GM19324 (cell line): ENCODE data around the gene BRD4.

Experiments used
- ATAC-seq: cut with Tn5 transposase; IDR thresholded peaks from one replicate; pipeline ENCODE4 v1.9.1; 2021; ENCODE audit warnings: mild to moderate bottlenecking, moderate library complexity; ENCODE audit not compliant: unreplicated experiment, low FRiP score

The BRD4 gene

DNA sequence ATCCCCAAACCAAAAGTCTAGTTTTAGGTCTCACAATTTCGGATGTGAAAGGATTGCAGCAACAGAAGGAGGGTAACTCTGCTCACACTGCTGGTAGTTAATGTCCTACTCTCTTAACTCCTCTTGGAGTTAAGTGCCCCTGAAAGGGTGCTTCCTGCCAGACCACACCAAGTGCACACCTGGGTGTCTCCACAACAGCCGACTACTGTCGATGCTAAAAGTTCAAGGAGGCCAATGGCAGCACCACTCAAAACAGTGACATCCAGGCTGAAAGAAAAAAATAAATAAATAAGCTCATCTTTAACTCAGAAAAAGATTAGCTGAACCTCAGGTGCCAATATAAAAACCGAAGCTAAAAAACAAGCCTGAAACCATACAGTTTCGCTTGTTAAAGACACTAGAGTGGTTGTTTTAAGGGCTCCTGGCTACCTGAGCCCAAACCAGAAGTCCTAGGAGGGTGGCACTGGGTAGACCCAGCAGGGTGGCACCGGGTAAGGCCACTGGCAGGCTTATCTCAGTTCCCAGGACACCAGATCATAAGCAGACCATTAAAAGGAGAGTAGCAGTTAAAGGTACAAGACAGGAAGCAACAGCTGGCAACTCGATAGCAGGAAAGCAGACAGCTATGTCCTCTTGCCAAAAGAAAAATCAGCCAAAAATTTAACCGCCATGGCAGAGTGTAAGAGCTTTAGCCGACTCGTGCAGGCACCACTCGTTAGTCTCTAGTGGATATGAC, 39.3 kb downstream of the BRD4 start:
- peak; percentile 37 for ATAC-seq

- no peak for ATAC-seq
Measured at GRCh38 chr19:15292140-15292539, 40.2 kb downstream of the BRD4 start.

DNA sequence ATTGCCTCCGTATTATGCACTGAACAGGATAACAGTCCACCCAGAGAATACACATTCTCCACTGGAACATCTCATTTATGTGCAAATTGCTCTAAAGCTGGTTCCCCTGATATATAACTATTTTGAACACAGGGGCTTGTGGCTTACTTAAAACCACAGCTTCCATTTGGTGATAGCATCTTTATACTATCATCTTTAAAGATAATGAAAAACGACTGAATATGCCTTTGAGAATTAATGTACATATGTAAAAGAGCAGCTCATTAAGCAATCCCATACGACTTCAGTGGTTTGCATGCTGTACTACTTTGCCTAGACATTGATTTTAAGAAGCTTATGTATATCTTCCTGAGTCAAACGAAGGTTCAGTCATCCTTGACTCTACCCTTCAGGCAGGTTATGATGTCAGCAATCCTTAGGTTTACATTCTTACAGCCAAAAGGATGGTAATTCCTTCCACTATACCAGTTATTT, 40.8 kb downstream of the BRD4 start:
- ATAC-seq, result no peak

DNA sequence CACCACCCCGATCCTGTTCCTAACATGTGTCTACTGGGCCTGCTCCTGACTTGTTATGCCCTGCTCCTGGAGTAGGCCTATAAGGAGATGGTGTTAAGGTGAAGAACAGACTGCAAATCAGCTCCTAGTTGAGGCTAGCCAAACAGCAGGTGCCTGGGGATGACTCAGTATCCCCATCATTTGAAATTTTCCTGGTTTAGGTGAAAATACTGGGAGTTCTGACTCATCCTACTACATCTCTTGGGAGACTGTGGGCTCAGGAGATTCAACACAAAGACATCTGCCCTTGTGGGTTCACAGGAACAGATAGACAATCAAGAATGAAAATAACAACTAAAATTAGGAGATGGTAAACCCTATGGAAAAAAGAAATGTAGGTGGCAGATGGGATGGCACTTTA, 41.2 kb downstream of the BRD4 start:
- ATAC-seq, result no peak

- no peak for ATAC-seq
Measured at GRCh38 chr19:15290166-15290565, 42.2 kb downstream of the BRD4 start.

DNA sequence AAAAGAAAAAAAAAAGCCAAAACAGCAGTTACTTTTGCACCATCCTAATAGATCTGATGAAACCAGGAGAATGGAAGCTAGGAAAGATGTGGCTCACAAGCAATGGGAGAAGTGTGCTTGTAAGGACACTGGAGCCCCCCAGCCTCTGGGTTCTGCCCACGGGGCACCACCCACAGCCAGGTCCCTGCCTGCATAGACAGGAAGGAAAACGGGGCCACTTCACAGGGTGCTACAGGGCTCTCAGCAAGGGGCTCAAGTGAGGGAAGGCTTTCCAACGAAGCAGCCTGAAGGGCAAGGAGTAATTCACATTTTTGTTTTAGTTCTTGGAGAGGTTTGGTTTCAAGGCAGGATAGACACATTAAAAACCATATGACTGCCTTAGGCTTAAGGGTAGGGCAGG, 42.7 kb downstream of the BRD4 start:
- ATAC-seq, result no peak

DNA sequence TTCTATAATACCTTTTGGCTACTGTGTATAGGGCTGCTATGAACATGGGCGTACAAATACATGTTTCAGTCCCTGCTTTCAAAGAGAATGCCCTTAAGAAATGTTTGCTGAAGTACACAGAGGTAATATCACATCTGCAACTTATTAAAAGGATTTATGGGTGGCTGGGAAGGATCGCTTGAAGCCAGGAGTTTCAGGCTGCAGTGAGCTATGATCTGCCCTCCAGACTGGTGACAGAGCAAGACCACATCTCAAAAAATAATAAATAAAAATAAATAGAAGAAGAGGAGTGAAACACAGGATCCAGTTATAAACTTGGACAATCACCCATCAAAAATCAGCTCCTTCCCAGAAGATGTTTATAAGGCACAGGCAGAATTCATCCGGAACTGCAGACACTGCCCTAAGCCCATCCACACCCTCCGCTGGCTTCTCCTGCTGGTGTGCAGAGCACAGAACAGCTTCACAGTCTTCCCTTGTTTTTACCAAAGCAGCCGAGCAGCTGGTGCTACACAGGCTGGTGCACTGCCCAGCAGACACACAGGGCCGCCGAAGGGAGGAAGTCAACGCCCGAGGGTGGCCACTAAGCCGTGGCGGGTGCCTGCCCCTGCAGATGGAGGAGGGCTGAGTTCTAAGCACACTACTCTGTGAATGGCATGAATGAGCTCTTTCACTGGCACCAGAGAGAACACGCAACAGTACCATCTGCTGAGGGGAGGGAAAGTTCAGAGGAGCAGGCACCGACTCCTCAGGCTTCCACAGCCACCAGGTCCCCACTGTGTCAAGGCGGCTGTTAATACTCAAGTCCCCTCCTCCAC, 44.0 kb downstream of the BRD4 start:
- no peak for ATAC-seq

- ATAC-seq, result no peak
Measured at GRCh38 chr19:15287496-15287895, 44.8 kb downstream of the BRD4 start.

GRCh38 chr19:15286688-15287365, 45.5 kb downstream of the BRD4 start:
- no peak for ATAC-seq

GRCh38 chr19:15285896-15286591, 46.3 kb downstream of the BRD4 start:
- ATAC-seq, result no peak

- no peak for ATAC-seq
Measured at GRCh38 chr19:15284896-15285295, 47.4 kb downstream of the BRD4 start.

DNA sequence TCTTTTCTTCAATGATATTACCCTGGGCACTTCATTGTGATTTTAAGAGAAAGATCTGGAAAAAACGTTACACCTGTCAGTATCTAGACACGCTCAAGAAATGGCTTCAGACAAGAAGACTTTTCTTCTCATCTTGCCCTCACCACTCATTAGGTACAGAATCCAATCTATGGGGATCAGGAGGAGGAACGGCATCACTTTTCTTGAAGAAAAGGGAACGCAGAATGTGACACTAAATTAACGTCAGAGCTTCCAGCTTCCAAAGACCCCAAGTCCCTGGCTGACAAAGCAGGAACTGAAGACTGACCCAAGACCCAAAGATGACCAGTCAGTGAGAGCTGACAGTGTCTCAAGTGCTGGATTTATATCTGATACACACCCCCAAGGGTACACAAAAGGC, 48.2 kb downstream of the BRD4 start:
- ATAC-seq, result no peak

DNA sequence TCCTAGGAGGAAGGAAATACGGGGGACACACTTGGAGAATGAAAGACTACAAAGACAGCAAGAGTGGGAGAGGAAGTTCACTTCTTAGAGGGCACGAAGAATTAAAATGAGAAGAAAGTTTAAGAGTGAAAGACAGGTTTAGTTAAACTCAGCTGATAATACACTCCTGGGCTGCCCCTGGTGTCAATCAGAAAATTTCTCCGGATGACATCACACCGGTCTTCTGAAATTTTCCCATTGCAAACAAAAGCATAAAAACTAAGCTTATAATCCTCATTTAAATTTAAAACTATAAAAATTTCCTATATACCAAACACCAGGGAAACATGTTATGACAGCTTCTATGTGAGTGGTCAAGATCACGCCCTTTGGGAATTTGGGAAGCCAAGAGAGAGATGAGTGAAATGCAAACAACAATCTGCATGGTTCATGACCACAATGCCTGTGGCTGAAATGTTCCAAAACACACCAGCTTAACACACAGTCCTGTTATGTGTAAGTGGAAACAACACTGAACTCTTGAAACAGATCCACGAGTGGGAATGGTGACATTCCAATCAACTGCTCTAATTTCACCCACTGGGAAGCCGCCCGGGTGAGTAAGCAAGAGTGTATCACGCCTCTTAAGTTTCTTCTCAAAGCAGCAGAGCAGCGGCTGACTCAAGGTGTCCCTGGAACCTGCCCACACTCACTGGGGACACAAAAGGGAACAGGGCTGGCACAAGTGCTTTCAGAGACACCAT, 49.0 kb downstream of the BRD4 start:
- ATAC-seq, result no peak

DNA sequence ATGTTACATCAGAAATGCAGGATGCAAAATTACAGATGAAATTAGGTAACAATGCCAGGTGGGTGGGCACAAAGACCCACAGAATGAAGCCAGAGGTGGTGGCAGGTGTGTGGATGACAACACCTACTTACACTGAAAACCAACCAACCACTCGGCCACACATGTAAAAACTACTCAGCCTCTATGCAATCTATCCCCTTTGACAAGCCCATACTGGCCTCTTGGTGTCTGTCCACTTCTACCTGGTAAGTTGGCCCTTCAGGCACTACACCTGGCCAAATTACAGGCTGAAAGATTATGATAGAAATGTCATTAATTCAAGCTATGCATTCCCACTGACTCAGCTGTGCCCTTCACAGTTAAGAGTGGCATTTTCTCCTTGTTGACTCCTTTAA, 50.0 kb downstream of the BRD4 start:
- ATAC-seq, result no peak

DNA sequence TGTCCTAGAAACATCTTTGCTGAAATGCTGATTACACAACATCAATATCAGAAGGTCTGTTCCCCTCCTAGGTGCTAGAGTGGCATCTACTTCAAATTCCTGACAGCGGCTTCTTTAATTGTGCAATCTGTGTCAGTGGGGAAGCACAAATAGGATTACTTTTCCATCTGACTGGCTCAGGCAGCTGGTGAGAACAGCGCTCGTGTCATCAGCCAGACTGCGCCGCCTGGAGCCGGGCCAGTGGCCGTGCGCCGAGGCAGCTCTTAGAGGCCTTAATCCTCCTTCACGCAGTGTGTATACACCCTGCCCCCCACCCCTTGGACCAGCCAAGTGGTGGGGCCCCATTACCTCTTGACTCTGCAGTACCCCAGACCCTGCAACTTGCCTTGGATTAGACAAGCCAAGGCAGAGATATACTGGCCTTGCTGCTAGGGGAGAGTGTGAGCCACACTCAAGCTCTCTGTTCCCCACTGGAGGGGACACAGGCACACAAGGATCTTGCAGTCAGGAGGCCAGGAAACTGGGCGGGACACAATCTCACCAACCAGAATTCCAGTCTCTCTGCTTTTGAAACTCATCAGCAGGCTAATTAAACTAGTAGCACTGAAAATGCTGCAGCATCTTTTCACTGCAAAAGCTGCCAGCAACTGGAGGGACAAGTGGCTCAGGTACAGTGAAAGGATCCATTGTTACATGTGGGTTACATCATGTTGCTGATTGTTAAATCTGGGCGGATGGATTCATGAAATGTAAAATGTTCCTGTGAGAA, 51.2 kb downstream of the BRD4 start:
- ATAC-seq, result no peak

DNA sequence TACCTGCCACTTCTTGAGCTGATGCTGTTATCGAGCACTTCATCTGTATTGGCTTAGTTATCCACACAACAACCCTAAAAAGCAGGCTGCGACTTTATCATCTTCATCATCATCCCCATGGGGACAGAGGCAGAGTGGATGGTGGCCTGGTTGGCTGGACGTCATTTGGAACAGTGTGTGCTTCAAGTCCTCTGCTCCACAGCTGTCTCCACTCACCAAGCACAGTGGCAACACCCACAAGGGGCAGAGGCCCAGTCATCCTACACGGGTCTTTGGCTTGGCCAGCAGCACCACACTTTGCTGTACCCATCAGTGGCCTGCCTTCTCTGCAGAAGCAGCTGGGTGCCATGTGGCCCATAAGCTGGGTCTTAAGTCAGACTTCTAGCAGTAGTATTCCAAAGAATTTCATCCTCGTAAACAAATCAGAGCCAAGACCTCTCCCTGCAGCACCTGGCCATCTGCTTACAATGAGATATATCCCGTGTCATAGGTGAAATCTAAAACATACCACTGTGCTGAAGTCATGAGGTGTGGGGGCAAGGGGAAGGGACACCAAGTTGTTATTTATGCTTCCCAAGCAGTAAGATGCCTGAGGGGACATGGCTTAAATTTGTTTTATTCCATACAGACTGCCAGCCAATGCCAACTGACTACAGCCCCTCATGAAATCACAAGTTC, 52.2 kb downstream of the BRD4 start:
- no peak for ATAC-seq

DNA sequence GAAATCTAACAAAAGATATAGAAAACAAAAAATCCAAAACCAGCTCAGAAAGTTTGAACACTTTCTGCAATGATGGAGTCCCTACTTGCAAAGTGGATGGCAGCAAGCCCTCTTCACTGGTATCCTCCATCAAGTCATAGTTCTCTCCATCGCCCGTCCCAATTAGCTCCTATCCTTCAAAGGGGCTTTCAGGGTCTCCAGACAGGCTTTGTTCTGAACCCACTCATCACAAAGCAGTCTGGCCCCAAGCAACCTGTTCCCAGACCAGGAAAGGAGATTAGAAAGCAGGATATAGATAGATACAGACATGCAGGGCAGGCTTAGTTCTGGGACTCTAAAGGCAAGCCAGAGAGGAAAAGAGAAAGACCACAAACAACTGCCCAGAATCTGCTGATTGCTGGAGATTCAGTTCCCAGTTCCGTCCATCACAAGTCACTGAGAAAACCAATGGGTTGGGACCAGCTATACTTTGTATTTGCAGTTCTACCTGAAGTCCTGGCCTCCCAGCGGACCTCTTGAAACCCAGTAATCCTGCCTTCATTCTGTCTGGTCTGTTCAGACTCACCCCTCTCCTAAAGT, 52.9 kb downstream of the BRD4 start:
- no peak for ATAC-seq

DNA sequence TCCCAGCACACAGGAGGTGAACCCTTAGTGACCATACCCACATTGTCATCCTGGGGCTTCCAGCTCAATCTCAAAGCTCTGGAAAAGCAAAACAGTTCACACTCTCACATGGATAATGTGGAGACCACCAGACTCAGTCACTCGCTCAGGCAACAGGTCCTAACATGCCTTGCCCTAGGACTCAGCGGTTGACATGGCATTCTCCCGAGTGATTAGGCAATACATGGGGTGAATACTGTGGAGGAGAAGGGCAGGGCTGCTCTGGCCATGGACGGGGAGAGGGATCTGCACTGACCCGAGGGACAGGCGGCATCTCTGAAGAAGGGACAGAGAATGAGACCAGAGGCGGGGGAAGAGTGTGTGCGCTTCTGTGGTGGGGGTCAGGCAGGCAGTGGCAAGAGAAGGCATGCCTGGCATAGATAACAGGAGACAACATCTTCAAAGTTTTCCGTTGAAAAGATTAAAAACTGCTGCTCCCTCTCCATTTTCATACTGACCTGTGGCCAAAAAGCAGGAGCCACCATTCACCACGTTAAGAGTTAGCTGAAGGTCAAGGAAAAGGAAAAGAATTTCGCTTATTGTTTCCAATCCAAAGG, 55.6 kb downstream of the BRD4 start:
- no peak for ATAC-seq
